PC-9 (cell line): Measurements from ENCODE around the gene ADGRA1.

ENCODE experiments used
- EZH2 ChIP-seq: fragments of 200-600 bp; sonication (generic); IDR thresholded peaks from 2 replicates; pipeline ENCODE4 v1.8.0; 2017; ENCODE audit warnings: antibody characterized with exemption, low read depth
- TF ChIP-seq, protein P1 (sequence below): fragments of 200-600 bp; sonication (generic); conservative IDR thresholded peaks from 2 replicates; pipeline ENCODE4 v1.6.1; 2017; ENCODE audit warnings: mixed run types, antibody characterized with exemption, mild to moderate bottlenecking, moderate library complexity

DNA sequence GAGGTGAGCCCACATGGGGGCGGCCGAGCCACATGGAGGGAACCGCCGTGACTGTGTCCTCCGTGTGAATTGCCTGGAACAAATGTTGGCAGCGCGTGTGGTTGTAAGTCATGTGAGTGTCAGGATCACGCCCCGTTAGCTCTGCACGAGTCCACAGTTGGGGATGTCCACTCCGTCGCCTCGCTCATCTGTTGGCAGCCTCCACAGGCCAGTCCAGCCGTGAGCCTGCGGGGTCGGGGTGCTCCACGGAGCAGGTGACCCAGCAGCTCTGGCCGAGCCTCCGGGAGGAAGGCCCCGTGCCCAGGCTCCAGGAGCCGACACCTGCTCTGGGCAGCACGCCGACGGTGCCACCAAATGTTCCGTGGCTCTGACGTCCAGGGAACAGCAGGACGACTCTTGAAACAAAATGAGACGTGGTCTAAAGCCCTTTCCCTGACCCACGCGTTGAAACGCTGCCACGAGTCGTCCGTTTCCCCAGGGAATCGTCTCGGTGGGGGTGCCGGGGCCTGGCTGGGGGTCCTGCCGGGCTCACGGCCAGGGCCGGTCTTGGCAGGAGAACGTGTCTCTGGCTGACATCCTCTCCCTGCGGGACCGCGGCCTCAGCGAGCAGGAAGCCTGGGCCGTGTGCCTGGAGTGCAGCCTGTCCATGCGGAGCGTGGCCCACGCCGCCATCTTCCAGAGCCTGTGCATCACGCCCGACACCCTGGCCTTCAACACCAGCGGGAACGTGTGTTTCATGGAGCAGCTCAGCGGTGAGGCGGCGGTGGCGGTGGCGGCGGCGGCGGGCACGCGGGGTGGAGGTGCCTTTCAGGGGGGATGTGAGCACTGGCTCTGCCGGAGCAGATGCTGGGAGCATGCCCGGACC, 79.3 kb downstream of the ADGRA1 start:
- TF ChIP-seq, protein P1, sequence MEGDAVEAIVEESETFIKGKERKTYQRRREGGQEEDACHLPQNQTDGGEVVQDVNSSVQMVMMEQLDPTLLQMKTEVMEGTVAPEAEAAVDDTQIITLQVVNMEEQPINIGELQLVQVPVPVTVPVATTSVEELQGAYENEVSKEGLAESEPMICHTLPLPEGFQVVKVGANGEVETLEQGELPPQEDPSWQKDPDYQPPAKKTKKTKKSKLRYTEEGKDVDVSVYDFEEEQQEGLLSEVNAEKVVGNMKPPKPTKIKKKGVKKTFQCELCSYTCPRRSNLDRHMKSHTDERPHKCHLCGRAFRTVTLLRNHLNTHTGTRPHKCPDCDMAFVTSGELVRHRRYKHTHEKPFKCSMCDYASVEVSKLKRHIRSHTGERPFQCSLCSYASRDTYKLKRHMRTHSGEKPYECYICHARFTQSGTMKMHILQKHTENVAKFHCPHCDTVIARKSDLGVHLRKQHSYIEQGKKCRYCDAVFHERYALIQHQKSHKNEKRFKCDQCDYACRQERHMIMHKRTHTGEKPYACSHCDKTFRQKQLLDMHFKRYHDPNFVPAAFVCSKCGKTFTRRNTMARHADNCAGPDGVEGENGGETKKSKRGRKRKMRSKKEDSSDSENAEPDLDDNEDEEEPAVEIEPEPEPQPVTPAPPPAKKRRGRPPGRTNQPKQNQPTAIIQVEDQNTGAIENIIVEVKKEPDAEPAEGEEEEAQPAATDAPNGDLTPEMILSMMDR = no peak
- TF ChIP-seq EZH2 = no peak
